ENCODE measurements around the gene ITGB5.

- TF ChIP-seq CTCF (IDR thresholded peaks at IDR 0.05) (no peak), EZH2 (IDR thresholded peaks at IDR 0.05; ENCODE audit: borderline replicate concordance, insufficient read depth, low read depth, low read length, poor library complexity, severe bottlenecking) (no peak)
Measured at GRCh38 chr3:124851136-124851535, 36.0 kb downstream of the ITGB5 start.
